Nucleus accumbens (tissue), 56 donors: Measurements from ENCODE around the gene SMYD3.
A peak's percentile ranks its signal among the peaks of the same experiment; 100 is the strongest.
"Not testable (repeated sequence)": the region's sequence is repeated elsewhere in the genome, so short reads cannot be mapped to it uniquely, and the experiment has no call there.

Source experiments
- DNase-seq, 56 donors: peaks; one replicate each; lab custom pipeline; 2025; lab: John Stamatoyannopoulos, UW

SMYD3 gene

DNA sequence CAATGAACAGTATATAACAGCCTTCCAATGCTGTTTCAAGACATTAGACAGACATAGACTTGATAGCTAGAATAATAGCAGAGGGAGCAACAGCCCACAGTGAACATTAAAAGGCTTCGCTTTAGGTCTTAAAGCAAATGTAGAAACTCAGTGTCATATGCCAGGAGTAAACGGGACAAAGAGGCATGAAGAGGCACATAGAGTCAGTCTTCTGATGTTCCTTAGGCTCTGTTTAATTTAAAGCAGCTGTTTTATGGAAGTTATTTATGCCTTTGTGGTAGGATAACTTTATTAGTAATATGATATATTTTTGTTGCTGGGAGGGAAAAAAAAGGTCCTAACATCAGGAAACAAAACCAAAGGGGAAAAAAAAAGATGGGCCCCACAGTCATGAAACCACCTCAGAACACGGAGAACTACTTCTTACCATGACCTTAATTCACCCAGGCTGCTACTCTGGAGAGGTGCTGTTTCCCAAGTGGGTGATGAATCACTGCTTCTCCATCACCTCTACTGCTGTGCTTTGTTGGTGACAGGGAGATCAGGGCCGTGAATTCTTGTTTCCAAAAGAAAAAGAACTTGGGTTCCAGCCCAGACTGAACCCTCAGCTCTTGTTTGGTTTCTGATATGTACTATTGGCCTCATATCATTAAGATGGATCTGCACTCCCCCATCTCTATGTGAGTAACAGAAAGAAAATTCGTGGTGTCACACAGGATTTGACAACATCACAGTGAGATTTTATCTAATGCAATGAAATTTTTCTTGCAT lies 735.4 kb downstream of the SMYD3 start:
- peak in 4 of 56 donors; percentile 1 to 12 (median 4) for DNase-seq

DNA sequence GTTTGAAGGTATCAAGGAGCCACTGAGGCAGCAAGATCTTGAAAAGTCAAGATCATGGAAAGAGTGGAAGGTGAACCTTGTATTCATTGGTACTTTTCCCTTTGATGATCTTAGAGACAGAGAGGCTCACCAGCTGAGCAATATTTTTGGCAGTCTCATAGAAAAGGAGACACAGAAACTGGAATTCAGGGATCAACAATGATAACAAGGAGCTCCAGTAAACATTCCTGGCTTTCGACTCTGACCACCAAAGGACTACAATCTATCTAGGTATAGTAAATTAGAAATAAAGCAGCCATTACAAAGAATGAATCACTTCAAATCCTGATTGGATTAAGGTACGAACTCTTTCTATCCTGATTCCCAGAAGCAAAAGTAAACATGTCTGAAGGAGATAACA lies 736.9 kb downstream of the SMYD3 start:
- DNase-seq = no peak

GRCh38 chr1:245768596-245768995 lies 738.5 kb downstream of the SMYD3 start:
- no peak for DNase-seq

DNA sequence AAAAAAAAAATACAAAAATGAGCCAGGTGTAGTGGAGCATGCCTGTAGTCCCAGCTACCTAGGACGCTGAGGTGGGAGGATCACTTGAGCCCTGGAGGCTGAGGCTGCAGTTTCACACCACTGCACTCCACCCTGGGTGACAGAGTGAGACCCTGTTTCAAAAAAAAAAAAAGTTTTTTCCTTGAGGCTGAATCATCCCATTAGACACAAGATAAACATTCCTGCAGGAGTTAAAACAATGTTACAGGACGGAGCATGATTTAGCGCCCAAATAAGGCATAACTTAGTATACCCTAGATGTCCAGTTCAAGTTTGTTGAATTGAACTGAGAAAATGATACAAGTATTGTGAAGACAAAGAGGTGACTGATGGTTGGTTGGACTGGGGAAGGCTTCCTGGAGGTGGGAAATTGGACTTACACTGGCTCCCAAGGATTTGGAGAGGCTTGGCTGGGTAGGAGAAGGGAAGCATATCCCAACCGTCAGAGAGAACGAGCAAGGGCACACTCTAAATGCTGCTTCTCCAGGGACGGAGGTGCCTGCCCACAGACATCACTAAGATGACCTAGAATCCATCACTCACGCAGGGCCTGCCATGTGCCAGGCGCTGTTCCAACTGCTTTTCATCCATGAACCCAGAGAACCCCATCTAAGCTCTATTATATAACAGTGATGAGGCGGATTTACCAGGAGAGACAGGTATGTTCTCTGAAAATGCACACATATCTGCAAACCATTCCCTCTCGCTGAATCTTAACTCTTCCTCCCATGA lies 741.7 kb downstream of the SMYD3 start:
- DNase-seq = no peak

DNA sequence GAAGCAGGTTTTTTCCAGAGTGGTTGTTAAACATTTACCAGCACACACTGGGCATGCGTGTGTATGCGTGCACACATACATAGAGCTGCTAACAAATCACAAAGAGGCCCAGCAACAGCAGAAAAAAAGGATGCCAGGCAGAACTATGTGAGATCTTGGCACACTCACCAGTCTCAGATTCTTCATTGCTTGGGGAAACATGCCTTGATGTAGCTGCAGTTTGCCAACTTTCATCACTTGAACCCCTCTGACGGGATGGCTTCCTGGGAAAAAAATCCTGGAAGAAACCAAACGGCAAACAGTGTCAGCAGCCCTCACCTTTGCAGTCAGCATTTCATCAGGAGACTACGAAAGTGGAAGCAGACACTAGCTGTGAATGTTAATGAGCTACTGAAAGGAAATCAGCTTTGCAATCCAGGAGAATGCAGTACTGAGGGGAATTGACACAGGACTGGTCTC lies 743.2 kb downstream of the SMYD3 start:
- DNase-seq = no peak

GRCh38 chr1:245762396-245762910 lies 744.6 kb downstream of the SMYD3 start:
- no peak for DNase-seq

DNA sequence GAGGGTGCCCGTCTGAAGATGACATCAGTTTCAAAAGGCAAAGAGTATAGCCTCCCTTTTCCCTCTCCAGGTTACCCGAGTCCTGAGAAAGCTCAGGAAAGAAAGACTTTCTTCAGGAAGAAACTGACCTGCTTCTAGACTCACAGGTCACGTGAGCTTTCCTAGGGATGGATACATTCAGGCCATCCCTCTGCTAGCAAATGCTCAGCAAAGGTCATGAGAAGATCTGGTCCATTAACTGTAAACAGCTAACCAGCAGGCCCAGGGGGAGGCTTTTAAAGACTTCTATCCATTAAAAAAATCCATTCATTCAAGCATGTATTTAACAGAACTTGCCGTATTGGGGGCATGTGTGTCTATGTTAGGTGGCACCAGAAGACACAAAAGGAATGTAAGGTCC lies 746.8 kb downstream of the SMYD3 start:
- DNase-seq = no peak

DNA sequence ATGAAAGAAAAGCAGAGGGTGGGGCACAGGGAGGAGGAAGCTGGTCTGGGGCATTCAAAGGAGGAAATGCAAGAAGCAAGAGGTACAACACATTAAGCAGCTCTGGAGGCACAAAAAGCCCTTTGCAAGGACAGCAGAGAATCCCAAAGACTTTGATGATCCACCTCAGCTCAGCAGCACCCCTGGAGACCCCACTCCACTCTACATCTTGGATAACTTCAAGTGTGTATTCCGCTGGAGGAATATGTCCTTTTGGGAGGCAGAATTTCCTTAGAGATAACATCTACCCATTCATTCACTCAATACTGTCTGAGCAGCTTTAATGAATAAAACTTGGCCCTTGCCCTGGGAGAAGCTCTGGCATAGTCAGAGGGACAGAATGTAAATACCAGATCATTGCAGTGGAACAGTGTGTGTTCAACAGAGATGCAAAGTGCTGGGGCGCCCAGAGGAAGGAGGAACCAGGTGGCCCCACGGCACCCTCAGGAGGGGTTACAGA lies 752.6 kb downstream of the SMYD3 start:
- no peak for DNase-seq

- DNase-seq = peak in 2 of 56 donors; percentile 4 to 10
Measured at GRCh38 chr1:245753807-245754206, 753.3 kb downstream of the SMYD3 start.

- DNase-seq = no peak
Measured at GRCh38 chr1:245752561-245752960, 754.5 kb downstream of the SMYD3 start.

- no peak for DNase-seq
Measured at GRCh38 chr1:245751726-245752470, 755.2 kb downstream of the SMYD3 start.

- no peak for DNase-seq
Measured at GRCh38 chr1:245751116-245751515, 756.0 kb downstream of the SMYD3 start.

GRCh38 chr1:245750261-245750660 lies 756.8 kb downstream of the SMYD3 start:
- DNase-seq = no peak

DNA sequence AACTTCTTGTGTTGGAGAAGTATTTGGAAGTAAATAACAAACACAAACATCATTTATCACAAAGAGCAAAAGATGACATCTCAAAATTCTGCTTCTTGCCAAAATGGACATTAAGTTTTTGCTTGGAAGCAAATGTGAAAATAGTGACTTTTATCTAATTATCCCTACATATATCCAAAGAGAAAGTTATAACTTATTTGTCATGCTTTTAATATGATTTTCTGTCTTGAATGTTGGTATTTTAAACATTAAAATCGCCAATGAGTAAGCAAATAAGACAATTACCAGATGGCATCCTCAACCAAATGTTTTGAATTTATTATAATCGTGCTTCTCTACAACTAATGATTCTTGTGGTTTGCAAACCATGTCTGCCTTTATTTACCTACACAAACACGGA lies 758.0 kb downstream of the SMYD3 start:
- DNase-seq = no peak

GRCh38 chr1:245748646-245749045 lies 758.4 kb downstream of the SMYD3 start:
- no peak for DNase-seq

DNA sequence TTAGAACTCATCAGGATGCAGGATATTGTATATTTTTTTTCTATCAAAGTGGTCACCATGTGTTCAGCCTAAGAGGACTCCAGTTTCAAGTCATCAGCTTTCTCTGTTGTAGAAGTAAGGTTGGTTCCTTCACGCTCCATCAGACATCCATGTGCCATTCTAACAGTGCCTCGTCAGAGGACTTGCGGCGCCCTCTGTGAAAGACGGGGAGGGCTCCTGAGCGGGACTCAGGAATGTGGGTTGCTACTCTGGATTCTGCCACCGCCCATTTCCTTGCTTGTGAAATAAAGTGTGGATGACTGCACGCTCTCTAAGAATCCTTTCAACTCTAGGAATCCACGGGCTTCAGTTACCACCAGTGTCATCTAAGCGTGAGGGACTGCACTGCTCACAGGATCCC lies 758.8 kb downstream of the SMYD3 start:
- DNase-seq = no peak

DNA sequence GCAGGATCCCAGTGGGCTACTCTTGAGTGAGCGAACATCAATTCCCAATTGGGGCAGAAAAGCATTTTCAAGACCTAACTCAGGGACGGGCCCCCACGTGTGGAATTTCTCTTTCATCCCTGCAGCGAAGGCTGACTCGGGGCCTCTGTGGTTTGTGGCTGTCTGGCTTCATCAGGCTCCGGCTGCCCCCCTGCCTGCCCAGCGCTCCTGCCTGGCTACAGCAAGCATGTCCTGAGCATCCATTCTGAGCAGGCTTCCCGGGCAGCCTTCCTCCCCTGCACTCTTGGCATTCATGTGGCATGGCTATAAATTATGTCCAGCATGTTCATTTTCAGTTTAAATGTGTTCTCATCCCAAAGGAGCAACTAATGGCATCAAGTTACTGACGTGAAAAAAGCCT lies 764.2 kb downstream of the SMYD3 start:
- no peak for DNase-seq

GRCh38 chr1:245740336-245740735 lies 766.7 kb downstream of the SMYD3 start:
- DNase-seq = not testable (repeated sequence)

- DNase-seq = no peak
Measured at GRCh38 chr1:245730801-245731200, 776.3 kb downstream of the SMYD3 start.

DNA sequence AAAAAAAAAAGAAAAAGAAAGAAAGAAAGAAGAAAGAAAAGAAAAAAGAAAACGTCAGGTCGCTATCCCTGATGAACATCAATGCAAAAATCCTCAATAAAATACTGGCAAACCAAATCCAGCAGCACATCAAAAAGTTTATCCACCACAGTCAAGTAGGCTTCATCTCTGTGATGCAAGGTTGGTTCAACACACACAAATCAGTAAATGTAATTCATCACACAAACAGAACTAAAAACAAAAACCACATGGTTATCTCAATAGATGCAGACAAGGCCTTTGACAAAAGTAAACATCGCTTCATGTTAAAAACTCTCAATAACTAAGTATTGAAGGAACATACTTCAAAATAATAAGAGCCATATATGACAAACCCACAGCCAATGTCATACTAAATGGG lies 779.0 kb downstream of the SMYD3 start:
- DNase-seq = not testable (repeated sequence)

- no peak for DNase-seq
Measured at GRCh38 chr1:245721488-245721887, 785.6 kb downstream of the SMYD3 start.
